ENCODE data around the gene CLSTN1.

CLSTN1 gene

GRCh38 chr1:9689011-9689706 is 134.6 kb downstream of the CLSTN1 start:
- ATAC-seq: peak; percentile 70
- TF ChIP-seq SNAI2 (CRISPR knock-in tag; IDR thresholded peaks at IDR 0.05): no peak

- no peak for ATAC-seq
- TF ChIP-seq ZNF565 (CRISPR knock-in tag; conservative IDR thresholded peaks at IDR 0.05; ENCODE audit: low read depth) (no peak), TSHZ2 (CRISPR knock-in tag; IDR thresholded peaks at IDR 0.05) (no peak), ESRRG (CRISPR knock-in tag; IDR thresholded peaks at IDR 0.05) (no peak), BACH2 (CRISPR knock-in tag; IDR thresholded peaks at IDR 0.05; ENCODE audit: borderline replicate concordance) (no peak), ISL1 (CRISPR knock-in tag; IDR thresholded peaks at IDR 0.05) (no peak), CREB5 (CRISPR knock-in tag; IDR thresholded peaks at IDR 0.05; ENCODE audit: low read depth) (no peak), ZNF70 (CRISPR knock-in tag; IDR thresholded peaks at IDR 0.05) (no peak), PATZ1 (CRISPR knock-in tag; IDR thresholded peaks at IDR 0.05; ENCODE audit: borderline replicate concordance) (no peak), CSRNP3 (CRISPR knock-in tag; IDR thresholded peaks at IDR 0.05) (no peak), OSR1 (CRISPR knock-in tag; IDR thresholded peaks at IDR 0.05) (no peak), POU6F1 (CRISPR knock-in tag; IDR thresholded peaks at IDR 0.05; ENCODE audit: borderline replicate concordance, low read depth) (no peak), CSDC2 (CRISPR knock-in tag; IDR thresholded peaks at IDR 0.05) (no peak), GLIS3 (CRISPR knock-in tag; IDR thresholded peaks at IDR 0.05) (no peak), TOX (CRISPR knock-in tag; IDR thresholded peaks at IDR 0.05; ENCODE audit: borderline replicate concordance) (no peak), TCF4 (CRISPR knock-in tag; IDR thresholded peaks at IDR 0.05; ENCODE audit: borderline replicate concordance) (no peak), SNAI2 (CRISPR knock-in tag; IDR thresholded peaks at IDR 0.05) (no peak)
Measured at GRCh38 chr1:9688599-9688998, 135.2 kb downstream of the CLSTN1 start.

GRCh38 chr1:9687874-9688582 is 135.7 kb downstream of the CLSTN1 start:
- no peak for TF ChIP-seq BACH2 (CRISPR knock-in tag; IDR thresholded peaks at IDR 0.05; ENCODE audit: borderline replicate concordance)
- TF ChIP-seq CSDC2 (CRISPR knock-in tag; IDR thresholded peaks at IDR 0.05): no peak
- peak; percentile 67 for ATAC-seq
